GM12873 (cell line): ENCODE results near the gene OPCML.

Source experiments
- TF ChIP-seq, protein P1 (sequence below): IDR thresholded peaks from 2 replicates; pipeline ENCODE4 v1.5.1; 2012; ENCODE audit warnings: low read depth, mild to moderate bottlenecking, moderate library complexity, low read length, control low read depth; ENCODE audit not compliant: insufficient read depth; ENCODE audit errors: missing control alignments

The OPCML gene

DNA sequence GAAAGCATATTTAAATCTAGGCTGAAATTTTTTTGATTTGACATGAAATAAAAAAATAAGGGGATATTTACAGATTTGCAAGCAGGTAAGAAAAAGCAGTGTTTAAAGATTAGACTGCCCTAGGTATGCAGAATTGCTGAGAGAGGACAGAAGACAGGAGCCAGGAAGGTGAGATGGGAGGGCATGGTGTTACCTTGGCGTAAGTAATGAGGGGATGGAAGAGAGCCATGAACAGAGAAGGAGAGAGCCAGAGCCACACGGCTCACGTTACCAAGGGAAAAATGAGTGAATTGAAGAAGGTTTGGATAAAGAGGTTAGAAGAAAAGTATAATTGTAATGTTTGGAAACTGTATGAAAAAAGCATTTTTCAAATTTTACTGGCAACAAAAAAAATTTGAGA, 904.3 kb downstream of the OPCML start:
- TF ChIP-seq, protein P1, sequence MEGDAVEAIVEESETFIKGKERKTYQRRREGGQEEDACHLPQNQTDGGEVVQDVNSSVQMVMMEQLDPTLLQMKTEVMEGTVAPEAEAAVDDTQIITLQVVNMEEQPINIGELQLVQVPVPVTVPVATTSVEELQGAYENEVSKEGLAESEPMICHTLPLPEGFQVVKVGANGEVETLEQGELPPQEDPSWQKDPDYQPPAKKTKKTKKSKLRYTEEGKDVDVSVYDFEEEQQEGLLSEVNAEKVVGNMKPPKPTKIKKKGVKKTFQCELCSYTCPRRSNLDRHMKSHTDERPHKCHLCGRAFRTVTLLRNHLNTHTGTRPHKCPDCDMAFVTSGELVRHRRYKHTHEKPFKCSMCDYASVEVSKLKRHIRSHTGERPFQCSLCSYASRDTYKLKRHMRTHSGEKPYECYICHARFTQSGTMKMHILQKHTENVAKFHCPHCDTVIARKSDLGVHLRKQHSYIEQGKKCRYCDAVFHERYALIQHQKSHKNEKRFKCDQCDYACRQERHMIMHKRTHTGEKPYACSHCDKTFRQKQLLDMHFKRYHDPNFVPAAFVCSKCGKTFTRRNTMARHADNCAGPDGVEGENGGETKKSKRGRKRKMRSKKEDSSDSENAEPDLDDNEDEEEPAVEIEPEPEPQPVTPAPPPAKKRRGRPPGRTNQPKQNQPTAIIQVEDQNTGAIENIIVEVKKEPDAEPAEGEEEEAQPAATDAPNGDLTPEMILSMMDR, result no peak

DNA sequence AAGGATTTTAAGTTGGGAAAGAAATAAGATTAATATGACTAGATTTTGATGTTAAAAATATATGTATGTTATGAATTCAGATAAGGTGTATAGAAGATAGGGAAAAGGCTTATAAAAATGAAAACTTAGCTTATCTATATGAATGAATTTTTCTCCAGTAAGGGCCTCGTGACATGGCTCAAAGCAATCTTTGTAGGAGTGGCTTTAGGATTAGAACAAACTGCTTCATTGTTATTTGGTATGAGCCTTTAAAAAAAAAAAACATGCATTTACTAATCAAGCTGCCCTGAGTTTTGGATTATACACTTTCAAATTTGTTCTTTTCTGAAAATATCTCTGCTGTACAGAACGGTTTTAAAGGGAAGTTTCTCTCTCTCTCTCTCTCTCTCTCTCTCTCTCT, 905.9 kb downstream of the OPCML start:
- TF ChIP-seq, protein P1, result no peak

DNA sequence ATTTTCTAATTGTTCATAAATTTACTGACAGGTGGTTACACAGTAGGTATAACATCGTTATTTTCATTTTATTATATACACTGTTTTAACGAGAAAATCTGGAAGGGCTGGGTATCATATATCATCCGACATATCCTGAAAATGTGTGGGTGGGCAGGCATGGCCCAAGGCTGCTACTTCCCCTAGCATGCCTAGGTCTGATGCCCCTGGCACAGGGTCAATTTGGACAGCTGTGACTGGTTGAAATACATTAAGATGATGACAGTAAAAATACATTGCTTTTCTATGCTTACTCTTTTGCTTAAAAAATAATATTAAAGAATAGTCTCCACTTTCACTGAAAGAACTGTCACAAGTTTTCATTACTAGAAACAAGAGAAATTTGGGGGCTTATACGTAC, 908.8 kb downstream of the OPCML start:
- TF ChIP-seq, protein P1, result no peak

DNA sequence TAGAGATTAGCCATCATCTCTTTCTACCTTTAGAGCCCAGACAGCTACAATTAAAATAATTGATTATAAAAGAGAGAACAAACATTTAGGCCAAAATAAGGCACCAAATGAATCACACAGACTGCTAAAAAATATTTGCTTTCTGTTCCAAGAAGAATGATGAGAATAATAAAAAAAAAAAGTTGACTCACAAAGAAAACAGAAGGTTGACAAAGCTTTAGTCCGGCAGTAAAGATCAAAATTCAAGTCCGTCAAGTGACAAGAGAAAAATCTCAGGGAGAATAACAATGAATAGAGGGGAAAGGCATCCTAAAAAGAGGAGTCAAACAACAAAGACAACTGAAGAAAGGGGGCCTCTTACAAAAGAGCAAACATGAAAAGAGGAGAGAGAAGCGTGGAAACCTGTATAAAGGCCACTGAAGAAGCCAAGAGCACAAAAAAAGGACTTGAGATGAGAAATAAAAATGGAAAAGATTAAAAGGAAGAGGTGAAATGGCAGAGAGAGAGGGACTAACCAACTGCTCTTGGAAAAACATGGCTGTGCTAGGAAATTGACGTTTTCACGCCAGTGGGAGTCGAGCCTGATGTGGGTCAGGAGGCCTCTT, 910.2 kb downstream of the OPCML start:
- TF ChIP-seq, protein P1, result no peak

DNA sequence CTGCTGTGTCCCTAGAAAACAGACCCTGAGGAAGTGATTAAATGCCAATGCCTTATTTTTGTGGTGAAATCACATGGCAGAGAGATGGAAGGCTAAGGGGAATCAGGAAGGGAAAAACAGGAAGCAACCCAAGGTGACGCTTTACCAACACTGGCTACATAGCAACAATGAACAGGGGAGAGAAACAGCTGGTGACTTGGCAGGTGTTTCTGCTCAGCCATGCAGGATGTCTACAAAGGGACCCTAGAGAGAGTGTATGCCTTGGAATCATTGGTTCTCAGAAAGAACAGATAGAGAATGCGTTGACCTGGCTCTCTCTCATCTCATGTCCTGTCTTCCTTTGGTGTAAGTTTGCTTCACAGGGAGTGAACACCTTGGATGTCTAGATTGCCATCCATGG, 911.9 kb downstream of the OPCML start:
- TF ChIP-seq, protein P1, result no peak

DNA sequence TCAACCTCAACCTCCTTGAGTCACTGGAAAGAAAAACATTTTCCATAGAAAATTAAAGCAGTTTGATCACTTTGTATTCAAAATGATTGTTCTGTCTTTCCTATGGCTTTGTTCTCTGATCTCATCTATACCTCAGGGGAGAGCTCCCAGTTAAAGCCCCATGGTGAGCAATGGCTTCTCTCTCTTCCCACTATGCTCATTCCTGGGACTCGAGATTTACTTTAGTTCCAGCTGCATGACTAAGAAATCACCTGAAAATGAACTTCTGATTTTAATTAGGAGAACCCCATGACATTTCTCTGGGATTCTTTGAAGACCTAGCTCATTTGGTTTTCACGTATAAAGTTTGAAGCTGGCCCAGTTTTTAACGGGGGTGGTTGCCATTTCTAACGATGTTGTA, 921.5 kb downstream of the OPCML start:
- TF ChIP-seq, protein P1, result no peak

DNA sequence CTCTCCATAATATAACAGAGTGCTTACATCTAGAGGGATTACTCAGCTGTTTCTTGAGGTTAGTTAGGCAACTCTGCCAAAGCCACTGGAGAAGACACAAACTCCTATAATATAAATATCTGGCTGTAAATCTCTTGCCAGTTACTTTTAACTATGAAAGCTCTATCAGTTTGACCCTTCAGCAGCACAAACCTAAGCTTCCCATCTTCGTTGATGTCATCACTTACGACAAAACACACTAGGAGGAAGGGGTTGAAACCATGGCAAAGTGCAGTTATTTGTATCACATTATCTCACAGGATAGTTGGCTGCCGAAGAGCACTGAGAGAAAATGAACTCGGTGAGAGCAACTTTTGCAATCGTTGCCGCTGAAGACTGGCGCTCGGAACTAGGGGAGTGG, 922.1 kb downstream of the OPCML start:
- TF ChIP-seq, protein P1, result no peak
